Hepatocyte (in vitro differentiated cells): ENCODE results near the gene ST14.

Experiments used
- EZH2 ChIP-seq: fragments of 200-600 bp; sonication (generic); IDR thresholded peaks from 2 replicates; pipeline ENCODE4 v1.6.1; 2016; ENCODE audit warnings: antibody characterized with exemption, mild to moderate bottlenecking, borderline replicate concordance
- EZH2phosphoT487 ChIP-seq: fragments of 200-600 bp; sonication (generic); IDR thresholded peaks from one replicate; pipeline ENCODE4 v1.6.1; 2018; ENCODE audit warnings: antibody characterized with exemption, mild to moderate bottlenecking, low read depth, moderate library complexity; ENCODE audit not compliant: unreplicated experiment, severe bottlenecking
- TF ChIP-seq, protein P1 (sequence below): fragments of 200-600 bp; sonication (generic); IDR thresholded peaks from 2 replicates; pipeline ENCODE4 v1.5.1; 2016; ENCODE audit warnings: antibody characterized with exemption, mild to moderate bottlenecking; ENCODE audit not compliant: poor library complexity

DNA sequence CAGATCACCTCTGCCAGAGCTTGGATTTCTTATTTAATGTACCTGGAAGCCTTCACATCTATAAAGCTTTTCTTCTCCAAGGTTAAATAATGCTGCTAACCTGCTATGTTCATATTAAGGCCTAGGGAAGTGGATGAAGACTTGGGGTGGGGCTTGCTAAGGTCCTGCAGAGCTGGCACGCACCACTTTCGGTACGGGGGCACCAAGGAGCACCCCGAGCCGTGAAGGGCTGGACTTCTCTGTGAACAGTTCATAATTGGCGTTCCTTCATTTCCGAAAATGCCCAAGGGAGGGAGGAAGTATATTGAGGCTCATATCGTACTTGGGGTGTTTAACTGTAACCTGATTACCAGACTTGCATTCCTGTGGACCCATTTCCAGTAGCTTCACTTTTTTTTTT, 59.6 kb downstream of the ST14 start:
- TF ChIP-seq, protein P1, sequence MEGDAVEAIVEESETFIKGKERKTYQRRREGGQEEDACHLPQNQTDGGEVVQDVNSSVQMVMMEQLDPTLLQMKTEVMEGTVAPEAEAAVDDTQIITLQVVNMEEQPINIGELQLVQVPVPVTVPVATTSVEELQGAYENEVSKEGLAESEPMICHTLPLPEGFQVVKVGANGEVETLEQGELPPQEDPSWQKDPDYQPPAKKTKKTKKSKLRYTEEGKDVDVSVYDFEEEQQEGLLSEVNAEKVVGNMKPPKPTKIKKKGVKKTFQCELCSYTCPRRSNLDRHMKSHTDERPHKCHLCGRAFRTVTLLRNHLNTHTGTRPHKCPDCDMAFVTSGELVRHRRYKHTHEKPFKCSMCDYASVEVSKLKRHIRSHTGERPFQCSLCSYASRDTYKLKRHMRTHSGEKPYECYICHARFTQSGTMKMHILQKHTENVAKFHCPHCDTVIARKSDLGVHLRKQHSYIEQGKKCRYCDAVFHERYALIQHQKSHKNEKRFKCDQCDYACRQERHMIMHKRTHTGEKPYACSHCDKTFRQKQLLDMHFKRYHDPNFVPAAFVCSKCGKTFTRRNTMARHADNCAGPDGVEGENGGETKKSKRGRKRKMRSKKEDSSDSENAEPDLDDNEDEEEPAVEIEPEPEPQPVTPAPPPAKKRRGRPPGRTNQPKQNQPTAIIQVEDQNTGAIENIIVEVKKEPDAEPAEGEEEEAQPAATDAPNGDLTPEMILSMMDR, result no peak
- TF ChIP-seq EZH2phosphoT487 (no peak), EZH2 (no peak)
